Esophagus squamous epithelium (tissue), 4 donors: Measurements from ENCODE around the gene UCN.

ENCODE experiments used
- POLR2A ChIP-seq, 4 donors: fragments of 450-650 bp; IDR thresholded peaks; one replicate each; pipeline ENCODE4 v1.6.1; 2017; ENCODE audit warnings: antibody characterized with exemption in 4 of 4, mild to moderate bottlenecking in 4 of 4, moderate library complexity in 3 of 4
- TF ChIP-seq, protein P1 (sequence below), 6 experiments: fragments of 450-650 bp in 4 of 6; fragments of 200-600 bp in 2 of 6; sonication (generic) in 2 of 6; IDR thresholded peaks; one replicate each; pipeline ENCODE4 v1.5.1; 2016 to 2019; ENCODE audit warnings: antibody characterized with exemption in 6 of 6, mild to moderate bottlenecking in 4 of 6, moderate library complexity in 4 of 6

DNA sequence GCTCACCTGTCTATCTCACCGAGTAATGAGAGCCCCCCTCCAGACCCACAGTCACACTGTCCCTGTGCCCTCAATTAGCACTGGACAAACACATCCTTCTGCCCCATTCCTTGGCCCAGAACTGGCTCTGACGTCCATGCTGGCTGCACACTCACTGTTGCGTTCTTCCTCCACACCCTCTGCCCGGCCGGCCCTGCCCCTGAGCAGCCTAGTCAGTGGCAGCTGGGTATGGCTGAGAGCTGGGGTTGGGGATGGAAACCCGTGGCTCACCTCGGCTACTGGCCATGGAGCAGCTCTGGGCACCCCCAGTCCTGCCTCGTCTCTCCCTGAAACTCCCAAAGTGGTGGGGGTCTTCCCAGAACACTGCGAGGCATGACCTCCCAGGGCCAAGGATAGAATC is 6.5 kb upstream of the UCN start:
- TF ChIP-seq, protein P1, sequence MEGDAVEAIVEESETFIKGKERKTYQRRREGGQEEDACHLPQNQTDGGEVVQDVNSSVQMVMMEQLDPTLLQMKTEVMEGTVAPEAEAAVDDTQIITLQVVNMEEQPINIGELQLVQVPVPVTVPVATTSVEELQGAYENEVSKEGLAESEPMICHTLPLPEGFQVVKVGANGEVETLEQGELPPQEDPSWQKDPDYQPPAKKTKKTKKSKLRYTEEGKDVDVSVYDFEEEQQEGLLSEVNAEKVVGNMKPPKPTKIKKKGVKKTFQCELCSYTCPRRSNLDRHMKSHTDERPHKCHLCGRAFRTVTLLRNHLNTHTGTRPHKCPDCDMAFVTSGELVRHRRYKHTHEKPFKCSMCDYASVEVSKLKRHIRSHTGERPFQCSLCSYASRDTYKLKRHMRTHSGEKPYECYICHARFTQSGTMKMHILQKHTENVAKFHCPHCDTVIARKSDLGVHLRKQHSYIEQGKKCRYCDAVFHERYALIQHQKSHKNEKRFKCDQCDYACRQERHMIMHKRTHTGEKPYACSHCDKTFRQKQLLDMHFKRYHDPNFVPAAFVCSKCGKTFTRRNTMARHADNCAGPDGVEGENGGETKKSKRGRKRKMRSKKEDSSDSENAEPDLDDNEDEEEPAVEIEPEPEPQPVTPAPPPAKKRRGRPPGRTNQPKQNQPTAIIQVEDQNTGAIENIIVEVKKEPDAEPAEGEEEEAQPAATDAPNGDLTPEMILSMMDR (IDR thresholded peaks at IDR 0.05), result no peak
- no peak for TF ChIP-seq POLR2A (IDR thresholded peaks at IDR 0.05)
